IPS DF 4.7 (cell line): Measurements from ENCODE around the gene PPP4R2.

Experiments used
- DNase-seq: peaks from one replicate; pipeline ENCODE4 v3.0.0-alpha.2; 2013; ENCODE audit warnings: low spot score; ENCODE audit errors: extremely low read depth

Gene PPP4R2

GRCh38 chr3:73069775-73070444, 73.3 kb downstream of the PPP4R2 start:
- DNase-seq = no peak

GRCh38 chr3:73070675-73071575, 74.3 kb downstream of the PPP4R2 start:
- no peak for DNase-seq

DNA sequence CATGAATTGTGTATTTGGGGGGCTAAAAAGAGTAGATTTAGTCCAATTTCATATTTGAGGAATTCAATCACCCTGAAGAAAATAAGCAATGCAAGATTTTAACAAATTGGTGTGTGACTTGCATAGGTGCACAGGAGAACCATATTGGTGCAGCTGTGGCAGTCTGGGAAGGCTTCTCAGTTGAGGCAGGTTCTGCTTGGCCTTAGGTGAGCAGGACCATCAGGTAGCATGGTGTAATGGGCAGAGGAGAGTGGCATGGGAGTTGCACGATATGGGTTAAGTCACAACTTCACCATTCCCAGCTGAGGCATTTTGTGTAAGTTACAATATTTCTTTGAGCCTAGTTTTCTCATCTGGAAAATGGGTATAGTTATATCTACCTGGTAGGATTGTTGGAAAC, 75.3 kb downstream of the PPP4R2 start:
- DNase-seq = no peak

GRCh38 chr3:73072634-73073033, 76.0 kb downstream of the PPP4R2 start:
- DNase-seq = no peak

DNA sequence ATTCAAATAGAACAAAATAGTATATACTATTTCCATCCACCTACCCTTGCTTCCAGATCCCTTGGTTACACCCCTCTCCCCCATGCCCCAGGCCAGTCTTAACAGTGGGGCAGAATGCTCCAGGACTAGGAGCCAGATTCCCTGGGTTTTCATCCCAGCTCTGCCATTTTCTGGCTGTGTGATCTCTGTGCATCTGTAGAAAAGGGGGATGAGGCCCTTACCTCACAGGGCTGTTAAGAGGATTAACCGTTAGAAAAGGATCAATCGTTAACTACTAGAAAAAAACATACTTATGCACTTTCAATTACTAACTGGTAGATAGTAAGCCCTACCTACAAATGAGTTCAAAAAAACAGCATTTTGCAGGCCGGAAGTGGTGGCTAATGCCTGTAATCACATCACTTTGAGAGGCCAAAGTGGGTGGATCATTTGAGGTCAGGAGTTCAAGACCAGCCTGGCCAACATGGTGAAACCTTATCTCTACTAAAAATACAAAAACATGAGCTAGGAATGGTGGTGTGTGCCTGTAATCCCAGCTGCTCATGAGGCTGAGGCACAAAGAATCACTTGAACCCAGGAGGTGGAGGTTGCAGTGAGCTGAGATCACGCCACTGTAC, 76.6 kb downstream of the PPP4R2 start:
- DNase-seq = no peak

DNA sequence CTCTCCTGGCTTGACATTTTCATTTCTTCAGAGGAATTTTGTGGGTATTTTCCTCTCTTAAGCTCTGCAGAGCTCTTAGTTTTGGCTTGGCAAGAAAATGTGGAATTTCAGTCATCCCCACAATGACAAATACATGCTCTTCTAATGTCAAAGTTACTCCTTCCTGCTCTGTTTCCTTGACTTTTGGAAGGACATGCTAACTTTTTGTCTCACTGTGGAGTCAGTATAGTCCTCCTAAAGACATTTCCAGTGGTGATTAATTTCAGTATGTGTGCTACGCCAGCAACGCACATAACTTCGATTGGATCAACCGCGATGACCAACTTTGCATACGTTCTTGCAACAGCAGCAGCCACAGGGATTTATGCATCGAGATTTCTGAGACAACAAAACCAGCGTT, 78.2 kb downstream of the PPP4R2 start:
- DNase-seq = no peak

- no peak for DNase-seq
These were observed 83.8 kb downstream of the PPP4R2 start for GRCh38 chr3:73080216-73080966.

DNA sequence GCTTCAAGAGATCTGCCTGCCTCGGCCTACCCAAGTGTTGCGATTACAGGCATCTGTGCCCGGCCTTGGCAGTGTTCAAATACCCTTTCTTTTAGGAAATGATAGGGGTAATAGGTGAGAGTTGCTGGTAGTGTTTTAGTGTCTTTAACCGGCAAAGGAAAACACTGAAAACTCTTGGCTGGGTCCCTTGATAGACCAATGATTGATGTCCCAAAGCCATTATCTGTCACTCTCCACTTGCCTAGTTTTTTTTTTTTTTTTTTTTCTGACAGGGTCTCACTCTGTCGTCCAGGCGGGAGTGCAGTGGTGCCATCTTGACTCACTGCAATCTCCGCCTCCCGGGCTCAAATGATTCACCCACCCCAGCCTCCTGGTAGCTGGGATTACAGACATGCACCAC, 84.5 kb downstream of the PPP4R2 start:
- DNase-seq = no peak

DNA sequence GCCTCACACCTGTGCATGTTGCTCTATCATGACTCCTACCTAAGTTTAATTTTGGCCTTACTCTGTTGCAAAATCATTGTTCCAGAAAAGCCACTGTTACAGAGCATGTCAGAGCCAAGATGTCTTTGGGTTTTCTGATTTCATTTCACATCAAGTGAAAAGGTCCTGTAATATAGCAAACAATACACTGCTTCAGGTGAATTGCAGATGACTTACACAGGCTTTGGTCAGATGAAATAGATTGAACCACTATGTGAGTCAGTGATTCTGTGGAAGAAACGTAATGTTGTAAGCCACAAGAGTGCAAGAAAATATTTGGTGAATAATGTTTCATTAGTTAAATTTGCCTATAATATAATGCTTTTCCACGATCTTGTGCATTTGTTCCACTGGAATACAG, 87.6 kb downstream of the PPP4R2 start:
- DNase-seq = no peak

DNA sequence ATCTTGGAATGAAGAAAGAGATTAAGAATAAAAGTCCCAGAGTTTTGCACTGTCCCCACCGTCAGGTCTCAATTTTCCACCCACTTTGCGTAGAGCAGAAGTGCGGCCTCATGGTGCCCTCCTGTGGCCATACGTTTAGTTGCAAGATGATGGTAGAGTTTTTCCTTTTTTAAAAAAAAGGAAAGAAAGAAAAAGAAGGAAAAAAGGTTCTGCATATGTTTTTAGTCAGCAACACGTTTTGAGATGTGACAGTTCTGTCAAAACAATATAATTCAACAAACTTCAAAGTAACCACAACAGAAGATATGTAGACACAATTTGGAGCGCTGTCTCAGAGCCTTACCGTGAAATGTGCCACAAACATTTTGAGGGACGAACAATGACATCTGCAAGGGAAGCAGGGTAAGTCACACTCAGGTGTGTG, 89.5 kb downstream of the PPP4R2 start:
- no peak for DNase-seq

DNA sequence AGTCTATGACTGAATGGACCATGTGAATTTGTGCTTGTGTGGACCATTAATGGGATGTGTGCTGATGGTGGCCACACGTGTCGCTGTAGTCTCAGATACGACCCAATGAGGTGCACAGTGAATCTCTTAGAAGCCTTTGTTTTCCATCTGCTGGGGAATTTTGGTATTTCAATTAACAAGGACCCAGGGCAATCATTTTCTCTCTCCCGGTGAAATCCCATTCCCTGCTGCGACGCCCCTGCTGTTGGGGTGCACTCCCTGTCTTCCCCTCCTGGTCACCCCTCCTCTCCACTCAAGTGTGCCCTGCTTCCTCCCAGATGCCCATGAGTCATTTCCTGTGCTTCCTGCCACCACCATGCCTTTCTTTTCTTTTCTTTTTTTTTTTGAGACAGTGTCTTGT, 97.5 kb downstream of the PPP4R2 start:
- no peak for DNase-seq

DNA sequence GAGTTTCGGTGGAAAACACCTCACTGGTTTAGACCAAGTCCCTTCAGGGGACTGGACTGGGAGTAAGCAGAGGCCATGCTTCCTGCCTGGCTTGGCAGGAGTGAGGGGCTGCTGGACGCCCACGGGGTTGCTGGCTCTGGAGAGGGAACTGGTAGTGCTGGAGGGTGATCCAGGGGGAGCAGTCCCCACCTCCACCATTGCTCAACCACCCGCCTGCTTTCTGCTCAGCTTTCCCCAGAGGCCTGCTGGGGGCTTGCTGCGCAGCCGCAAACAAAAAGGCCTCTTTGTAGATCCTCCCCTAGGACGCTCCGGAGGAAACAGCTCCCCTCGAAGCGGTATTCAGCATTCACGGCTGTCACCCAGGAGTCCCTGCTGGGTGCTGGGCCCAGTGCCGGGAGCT, 98.3 kb downstream of the PPP4R2 start:
- no peak for DNase-seq

DNA sequence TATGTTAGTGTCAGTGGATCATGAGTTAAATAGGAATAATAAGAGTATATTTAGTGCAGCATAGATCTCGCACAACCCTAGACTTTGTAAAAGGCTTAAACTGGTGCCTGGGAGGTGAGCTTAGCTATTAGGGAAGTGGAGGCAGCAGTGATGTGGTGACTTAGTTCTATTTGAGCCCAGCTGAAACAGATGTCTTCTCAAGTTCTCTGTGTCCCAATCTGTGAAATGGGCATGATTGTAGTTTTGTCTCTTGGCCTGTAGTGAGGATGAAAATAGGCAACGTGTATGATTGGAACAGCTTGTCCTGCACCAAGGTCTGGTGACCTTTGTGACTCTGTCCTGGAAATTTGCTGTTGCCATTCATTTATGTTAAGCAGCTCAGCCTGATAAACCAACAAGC, 99.6 kb downstream of the PPP4R2 start:
- no peak for DNase-seq

DNA sequence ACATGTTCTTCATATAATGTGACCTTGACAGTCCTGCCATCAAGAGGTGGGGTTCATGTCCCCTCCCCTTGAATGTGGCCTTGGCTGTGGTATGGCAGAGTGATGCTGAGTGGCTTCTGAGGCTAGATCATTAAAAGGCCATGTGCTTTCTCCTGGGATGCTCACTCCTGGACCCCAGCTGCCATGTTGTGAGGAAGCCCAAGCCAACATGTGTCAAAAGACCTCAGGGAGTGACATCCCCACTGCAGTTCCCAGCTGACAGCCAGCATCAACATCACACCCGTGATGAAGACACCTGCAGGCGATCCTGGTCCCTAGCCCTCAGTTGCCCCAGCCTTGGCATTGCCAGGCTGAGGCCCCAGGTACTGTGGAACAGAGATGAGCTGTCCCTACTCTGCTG, 101.4 kb downstream of the PPP4R2 start:
- DNase-seq = no peak

- DNase-seq = no peak
These were observed 102.3 kb downstream of the PPP4R2 start for GRCh38 chr3:73098873-73099272.

- DNase-seq = peak; percentile 91
These were observed 104.3 kb downstream of the PPP4R2 start for GRCh38 chr3:73100741-73101559.

GRCh38 chr3:73101881-73102280, 105.3 kb downstream of the PPP4R2 start:
- DNase-seq = no peak

DNA sequence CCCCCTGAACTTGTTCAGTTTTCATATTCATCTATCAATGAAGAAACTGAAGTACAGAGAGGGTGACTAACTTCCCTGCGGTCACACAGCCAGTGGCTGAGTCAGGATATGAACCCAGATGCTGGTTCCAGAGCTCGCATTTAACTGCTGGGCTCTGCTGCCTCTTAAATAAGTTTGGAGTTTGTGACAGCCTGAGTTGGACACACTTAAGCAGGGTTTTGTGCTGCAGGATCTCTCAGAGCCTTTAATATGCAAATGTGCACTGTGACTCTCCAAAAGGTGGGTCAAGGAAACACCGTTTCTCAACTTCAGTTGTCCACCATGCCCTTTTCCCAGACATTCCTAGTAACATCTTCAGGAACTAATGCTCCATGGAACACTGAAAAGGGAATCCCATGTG, 110.6 kb downstream of the PPP4R2 start:
- no peak for DNase-seq

DNA sequence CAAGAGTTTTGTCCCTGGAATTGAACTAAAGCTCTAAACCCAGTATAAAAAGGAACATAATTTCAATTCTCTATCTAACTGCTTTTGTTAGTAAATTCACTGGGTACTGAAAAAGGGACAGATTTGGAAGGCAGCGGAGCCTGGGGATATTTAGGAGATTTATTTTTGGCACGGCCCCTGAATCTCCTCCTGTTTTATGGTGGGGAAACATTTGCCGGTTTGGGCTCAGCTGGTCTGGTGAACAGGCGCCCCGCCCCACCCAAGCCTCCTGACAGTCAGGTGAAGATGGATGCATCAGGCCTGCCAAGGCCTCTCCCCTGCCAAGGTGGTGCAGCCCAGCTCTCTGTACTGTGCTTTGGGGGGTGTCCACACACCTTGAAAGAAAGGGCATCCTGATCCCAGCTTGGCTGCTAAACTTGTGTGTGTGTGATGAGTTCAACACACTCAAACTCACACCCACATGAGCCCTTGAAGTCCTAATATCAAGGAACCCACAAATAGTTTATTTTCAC, 111.1 kb downstream of the PPP4R2 start:
- no peak for DNase-seq

GRCh38 chr3:73108750-73109149, 112.1 kb downstream of the PPP4R2 start:
- no peak for DNase-seq

DNA sequence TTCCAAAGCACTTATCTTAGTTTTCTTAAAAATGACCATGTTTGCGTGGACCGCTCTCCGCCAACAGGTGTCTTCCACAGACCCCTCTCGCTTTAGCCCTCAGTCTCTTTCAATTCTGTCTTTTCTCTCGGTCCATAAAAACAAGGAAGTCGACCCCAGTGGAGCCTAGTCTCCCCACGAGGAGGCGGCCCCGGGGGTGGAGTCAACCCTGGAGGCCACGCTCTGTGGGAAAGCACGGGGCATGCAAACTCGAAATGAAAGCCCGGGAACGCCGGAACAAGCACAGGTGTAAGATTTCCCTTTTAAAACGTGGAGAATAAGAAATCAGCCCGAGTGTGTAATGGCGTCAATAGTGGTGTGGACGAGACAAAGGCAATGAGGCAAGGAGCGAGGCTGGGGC, 113.9 kb downstream of the PPP4R2 start:
- DNase-seq = no peak
